ENCODE data around the gene FAXC. TPM values are rescaled to one million over a fixed set of nuclear protein-coding genes. Genes with fewer than 3 reads are reported as not detected.
A peak's percentile ranks its signal among the peaks of the same experiment; 100 is the strongest.

The FAXC gene
- 1 to 10 TPM; 1.6 to 6.8 (median 4.9) TPM for total RNA-seq

DNA sequence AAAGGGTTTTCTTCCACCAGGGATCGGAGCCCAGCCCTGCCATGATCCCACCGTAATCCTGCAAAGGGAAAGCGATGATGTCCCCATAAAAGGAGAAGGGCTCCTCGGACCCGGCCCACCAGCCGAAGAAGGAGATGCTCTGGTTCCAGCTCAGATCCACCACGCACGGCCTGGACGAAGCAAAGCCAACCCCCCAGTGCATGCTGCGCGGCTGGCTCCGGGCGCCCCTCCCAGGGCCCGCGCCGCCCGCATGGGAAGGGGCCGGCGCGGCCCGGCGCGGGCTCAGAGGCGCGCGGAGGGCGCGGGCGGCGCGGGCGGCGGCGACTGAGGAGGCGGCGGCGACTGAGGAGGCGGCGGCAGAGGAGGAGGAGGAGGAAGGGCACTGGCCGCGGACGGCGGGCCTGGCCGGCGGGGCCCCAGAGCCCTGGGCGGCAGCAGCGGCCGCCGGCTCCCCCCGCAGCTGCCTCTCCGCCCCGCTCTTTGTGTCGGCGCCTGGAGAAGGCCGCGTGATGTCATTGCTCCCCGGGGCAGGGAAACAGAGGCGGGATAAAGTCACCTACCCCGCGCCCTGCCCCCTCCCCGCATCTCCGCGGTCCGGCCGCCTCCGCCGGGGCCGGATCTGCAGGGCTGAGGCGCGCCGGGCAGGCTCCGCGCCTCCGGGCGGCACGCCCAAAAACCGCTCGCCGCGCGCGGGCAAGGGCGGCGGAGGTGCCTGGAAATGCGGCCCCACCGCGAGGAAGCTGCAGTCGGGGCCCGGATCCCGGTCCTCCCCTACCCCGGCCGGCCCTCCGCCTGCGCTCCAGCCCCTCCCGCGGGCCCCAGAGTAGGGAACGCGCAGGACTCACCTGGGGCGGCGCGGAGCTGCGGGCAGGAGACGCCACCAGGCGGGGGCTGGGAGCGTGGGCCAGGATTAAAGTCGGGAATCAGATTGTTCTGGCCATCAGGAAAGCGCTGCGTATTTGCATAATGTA is at the start of gene FAXC:
FAXC (minus strand) TSS at position 504 of the 971 bp plus-strand sequence; CDS start at position 202, 302 bp downstream.
- Histone ChIP-seq H3K4me1 (peaks cover 13% of the 10 kb centered on the region), H3K27ac (peak within 1 kb of the TSS; percentile 41), H3K4me3 (peak within 1 kb of the TSS; percentile 77), H3K27me3 (peaks cover 27% of the 10 kb centered on the region), H3K9me3 (no peaks in the 10 kb centered on the region), H3K36me3 (no peaks in the 10 kb centered on the region)
- TF ChIP-seq EP300 (IDR thresholded peaks at IDR 0.05) (no peak), POLR2A (IDR thresholded peaks at IDR 0.05) (no peak)
- WGBS, result 0% methylated on average over 35 of the region's 108 CpGs
- peak in 1 of 2 donors; percentile 59 for DNase-seq (ENCODE audit: low spot score in 2 of 2)

DNA sequence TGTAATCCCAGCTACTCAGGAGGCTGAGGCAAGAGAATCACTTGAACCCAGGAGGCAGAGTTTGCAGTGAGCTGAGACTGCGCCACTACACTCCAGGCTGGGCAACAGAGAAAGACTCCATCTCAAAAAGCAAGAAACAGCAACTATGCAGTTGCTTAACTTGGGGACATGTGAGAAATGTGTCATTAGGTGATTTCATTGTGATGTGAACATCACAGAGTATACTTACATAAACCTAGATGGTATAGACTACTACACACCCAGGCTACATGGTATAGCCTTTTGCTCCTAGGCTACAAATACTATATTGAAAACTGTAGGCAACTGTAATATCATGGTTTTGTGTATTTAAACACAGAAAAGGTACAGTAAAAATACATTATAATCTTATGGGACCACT is 47.8 kb upstream of the FAXC start:
- H3K4me1 ChIP-seq, result peaks cover 9% of the 10 kb centered on the region
- no peak overlapping the region for H3K4me3 ChIP-seq
- H3K36me3 ChIP-seq, result peaks cover 36% of the 10 kb centered on the region
- H3K9me3 ChIP-seq, result no peaks in the 10 kb centered on the region
- no peak for DNase-seq (ENCODE audit: low spot score in 2 of 2)
- 96% methylated on average over 1 of the region's 1 CpG for WGBS
- no peak overlapping the region for H3K27ac ChIP-seq
- no peak for TF ChIP-seq POLR2AphosphoS5 (IDR thresholded peaks at IDR 0.05)
- H3K27me3 ChIP-seq, result no peaks in the 10 kb centered on the region

DNA sequence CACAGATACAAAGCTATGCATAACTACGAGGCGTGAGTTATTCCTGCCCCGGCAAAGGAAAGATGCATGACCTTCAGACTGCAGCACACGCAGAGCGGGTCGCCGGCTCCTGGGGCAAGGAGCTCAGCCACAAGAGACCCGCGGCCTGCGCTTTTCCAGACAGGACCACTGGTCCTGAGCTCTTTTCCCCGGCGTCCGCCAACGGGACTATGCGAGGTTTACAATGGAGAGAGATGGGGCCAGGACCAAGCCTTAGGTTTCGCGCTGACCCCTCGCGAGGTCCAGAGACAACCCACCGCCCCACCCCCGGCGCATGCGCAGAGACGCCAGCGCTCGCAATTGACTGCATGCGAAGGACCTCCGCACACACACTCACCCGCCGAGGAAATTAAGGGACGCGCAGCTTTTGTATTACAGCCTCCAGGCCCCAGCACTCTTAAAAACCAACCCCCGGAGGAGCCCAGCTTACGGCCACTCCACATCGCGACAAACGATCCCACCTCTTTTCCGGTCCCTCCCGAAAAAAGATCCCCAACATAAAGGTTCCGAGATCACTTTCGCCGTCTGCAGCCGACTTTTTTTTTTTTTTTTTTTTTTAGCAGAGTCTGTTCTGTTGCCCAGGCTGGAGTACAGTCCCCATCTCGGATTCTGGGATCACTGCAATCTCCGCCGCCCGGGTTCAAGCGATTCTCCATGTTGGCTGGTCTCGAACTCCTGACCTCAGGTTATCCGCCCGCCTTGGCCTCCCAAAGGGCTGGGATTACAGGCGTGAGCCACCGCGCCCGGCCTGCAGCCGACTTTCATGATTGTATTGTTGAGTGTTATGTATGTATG is 44.4 kb upstream of the FAXC start, which contains the start of gene COQ3:
COQ3 (minus strand) TSS at position 498 of the 834 bp plus-strand sequence; CDS start at position 482, 16 bp downstream.
- peaks cover 4% of the 10 kb centered on the region for H3K36me3 ChIP-seq
- H3K27ac ChIP-seq, result peak within 1 kb of the TSS; percentile 80
- no peak for TF ChIP-seq EP300 (IDR thresholded peaks at IDR 0.05)
- no peak for TF ChIP-seq POLR2AphosphoS5 (IDR thresholded peaks at IDR 0.05)
- TF ChIP-seq, protein P1, sequence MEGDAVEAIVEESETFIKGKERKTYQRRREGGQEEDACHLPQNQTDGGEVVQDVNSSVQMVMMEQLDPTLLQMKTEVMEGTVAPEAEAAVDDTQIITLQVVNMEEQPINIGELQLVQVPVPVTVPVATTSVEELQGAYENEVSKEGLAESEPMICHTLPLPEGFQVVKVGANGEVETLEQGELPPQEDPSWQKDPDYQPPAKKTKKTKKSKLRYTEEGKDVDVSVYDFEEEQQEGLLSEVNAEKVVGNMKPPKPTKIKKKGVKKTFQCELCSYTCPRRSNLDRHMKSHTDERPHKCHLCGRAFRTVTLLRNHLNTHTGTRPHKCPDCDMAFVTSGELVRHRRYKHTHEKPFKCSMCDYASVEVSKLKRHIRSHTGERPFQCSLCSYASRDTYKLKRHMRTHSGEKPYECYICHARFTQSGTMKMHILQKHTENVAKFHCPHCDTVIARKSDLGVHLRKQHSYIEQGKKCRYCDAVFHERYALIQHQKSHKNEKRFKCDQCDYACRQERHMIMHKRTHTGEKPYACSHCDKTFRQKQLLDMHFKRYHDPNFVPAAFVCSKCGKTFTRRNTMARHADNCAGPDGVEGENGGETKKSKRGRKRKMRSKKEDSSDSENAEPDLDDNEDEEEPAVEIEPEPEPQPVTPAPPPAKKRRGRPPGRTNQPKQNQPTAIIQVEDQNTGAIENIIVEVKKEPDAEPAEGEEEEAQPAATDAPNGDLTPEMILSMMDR (IDR thresholded peaks at IDR 0.05), result no peak
- TF ChIP-seq POLR2A (IDR thresholded peaks at IDR 0.05), result no peak
- no peaks in the 10 kb centered on the region for H3K9me3 ChIP-seq
- peaks cover 9% of the 10 kb centered on the region for H3K4me1 ChIP-seq
- 14% methylated on average over 44 of the region's 56 CpGs for WGBS
- DNase-seq (ENCODE audit: low spot score in 2 of 2), result peak; percentile 81 to 82
- peak within 1 kb of the TSS; percentile 87 for H3K4me3 ChIP-seq
- no peaks in the 10 kb centered on the region for H3K27me3 ChIP-seq

DNA sequence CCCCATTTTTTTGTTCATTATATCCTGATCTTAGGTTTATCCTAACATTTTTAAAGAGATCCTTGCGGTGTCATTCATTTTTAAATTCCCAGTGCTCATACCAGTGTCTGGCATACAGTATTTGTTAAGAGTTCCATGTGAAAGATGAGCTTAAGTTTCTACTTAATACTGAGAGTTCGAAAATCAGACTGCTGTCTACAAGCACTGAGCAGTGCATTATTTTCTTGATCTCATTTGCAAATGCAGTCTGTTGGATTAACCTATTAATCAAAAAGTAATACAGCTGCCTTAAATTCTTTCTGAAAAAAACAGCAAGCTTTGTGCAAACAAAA is 43.9 kb upstream of the FAXC start:
- no peaks in the 10 kb centered on the region for H3K9me3 ChIP-seq
- DNase-seq (ENCODE audit: low spot score in 2 of 2), result no peak
- no peak overlapping the region for H3K27ac ChIP-seq
- TF ChIP-seq POLR2AphosphoS5 (IDR thresholded peaks at IDR 0.05), result no peak
- TF ChIP-seq, protein P1 (IDR thresholded peaks at IDR 0.05), result no peak
- TF ChIP-seq POLR2A (IDR thresholded peaks at IDR 0.05), result no peak
- no peak for TF ChIP-seq EP300 (IDR thresholded peaks at IDR 0.05)
- 21% methylated on average over 2 of the region's 2 CpGs for WGBS
- no peaks in the 10 kb centered on the region for H3K27me3 ChIP-seq
- H3K4me1 ChIP-seq, result peaks cover 9% of the 10 kb centered on the region
- peak overlapping the region; percentile 87 for H3K4me3 ChIP-seq
- peaks cover 4% of the 10 kb centered on the region for H3K36me3 ChIP-seq

DNA sequence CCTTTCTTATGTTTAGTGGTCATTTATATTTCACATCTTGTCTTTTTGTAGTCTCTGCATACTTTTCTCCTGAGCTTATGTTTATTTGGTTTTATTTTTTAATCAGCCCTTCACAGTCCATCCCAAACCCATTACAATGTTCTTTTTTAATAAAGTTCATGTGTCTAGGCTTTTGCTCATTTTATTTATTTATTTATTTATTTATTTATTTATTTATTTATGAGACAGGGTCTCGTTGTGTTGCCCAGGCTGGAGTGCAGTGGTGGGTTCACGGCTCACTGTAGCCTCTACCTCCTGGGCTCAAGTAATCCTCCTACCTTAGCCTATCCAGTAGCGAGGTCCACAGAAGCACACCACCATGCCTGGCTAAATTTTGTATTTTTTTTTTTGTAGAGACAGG is 41.4 kb upstream of the FAXC start:
- TF ChIP-seq, protein P1 (IDR thresholded peaks at IDR 0.05), result no peak
- TF ChIP-seq EP300 (IDR thresholded peaks at IDR 0.05), result no peak
- no peak overlapping the region for H3K4me3 ChIP-seq
- H3K4me1 ChIP-seq, result peaks cover 9% of the 10 kb centered on the region
- DNase-seq (ENCODE audit: low spot score in 2 of 2), result no peak
- H3K27ac ChIP-seq, result no peak overlapping the region
- H3K9me3 ChIP-seq, result no peaks in the 10 kb centered on the region
- 96% methylated on average over 3 of the region's 3 CpGs for WGBS
- no peaks in the 10 kb centered on the region for H3K27me3 ChIP-seq
- H3K36me3 ChIP-seq, result no peaks in the 10 kb centered on the region

DNA sequence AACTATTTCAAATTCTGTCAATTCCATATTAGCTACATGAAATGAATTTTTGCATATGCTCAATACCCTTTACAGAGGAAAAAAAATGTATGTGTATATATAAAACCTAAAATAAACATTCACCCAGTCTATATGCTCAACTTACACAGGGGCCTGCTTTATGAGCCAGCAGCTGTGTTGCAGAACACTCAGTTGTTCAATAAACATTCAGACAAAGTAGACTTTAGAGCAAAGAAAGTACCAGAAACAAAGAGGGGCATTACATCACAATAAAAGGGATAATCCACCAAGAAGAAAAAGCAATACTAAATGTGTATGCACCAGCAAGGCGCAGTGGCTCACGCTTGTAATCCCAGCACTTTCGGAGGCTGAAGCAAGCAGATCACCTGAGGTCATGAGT is 35.0 kb upstream of the FAXC start:
- Histone ChIP-seq H3K9me3 (no peaks in the 10 kb centered on the region), H3K4me3 (no peak overlapping the region), H3K36me3 (no peaks in the 10 kb centered on the region), H3K27ac (no peak overlapping the region), H3K27me3 (no peaks in the 10 kb centered on the region), H3K4me1 (no peaks in the 10 kb centered on the region)
- WGBS, result 98% methylated on average over 3 of the region's 3 CpGs
- no peak for DNase-seq (ENCODE audit: low spot score in 2 of 2)
- TF ChIP-seq, protein P1 (IDR thresholded peaks at IDR 0.05), result no peak
- no peak for TF ChIP-seq EP300 (IDR thresholded peaks at IDR 0.05)
- no peak for TF ChIP-seq POLR2A (IDR thresholded peaks at IDR 0.05)
- no peak for TF ChIP-seq POLR2AphosphoS5 (IDR thresholded peaks at IDR 0.05)

All from suprapubic skin (tissue), 4 donors.